HTR-8/SVneo (cell line): ENCODE measurements around the gene PDCD1.
"Not testable (repeated sequence)": the region's sequence is repeated elsewhere in the genome, so short reads cannot be mapped to it uniquely, and the experiment has no call there.

Experiments
- DNase-seq: peaks from one replicate; pipeline ENCODE4 v3.0.0; 2011; ENCODE audit warnings: low spot score, mixed read lengths; ENCODE audit not compliant: insufficient read length
- FAIRE-seq: peaks from 2 replicates; lab custom pipeline; 2011; peaks lifted over from hg19 to GRCh38; lab: Jason Lieb, UNC

The PDCD1 gene

DNA sequence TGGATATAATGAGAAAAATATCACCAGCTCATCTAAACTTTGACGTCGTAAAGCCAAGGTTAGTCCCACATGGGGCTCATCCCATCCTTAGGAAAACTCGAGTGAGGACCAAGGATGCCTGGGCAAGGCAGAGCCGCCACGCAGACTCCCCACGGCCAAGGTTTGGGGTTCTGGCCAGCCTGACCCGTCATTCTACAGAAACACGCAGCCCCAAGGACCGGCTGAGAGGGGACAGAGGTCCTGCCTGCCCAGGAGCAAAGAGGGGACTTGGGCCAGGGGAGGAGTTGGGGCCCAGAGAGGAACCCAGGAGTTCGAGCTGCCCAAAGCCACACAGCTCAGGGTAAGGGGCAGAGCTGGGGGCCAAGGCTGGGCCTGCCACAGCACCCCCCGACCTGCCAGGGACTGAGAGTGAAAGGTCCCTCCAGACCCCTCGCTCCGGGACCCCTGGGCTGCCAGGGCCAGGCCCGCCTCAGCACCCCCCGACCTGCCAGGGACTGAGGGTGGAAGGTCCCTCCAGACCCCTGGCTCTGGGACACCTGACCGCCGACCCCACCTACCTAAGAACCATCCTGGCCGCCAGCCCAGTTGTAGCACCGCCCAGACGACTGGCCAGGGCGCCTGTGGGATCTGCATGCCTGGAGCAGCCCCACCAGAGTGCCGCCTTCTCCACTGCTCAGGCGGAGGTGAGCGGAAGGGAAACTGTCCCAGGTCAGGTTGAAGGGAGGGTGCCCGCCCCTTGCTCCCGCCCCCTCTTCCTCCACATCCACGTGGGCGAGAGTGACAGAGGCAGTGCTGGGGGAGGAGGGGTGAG is at the start of gene PDCD1:
TSS of gene PDCD1 (minus strand) at position 689 of the 811 bp plus-strand sequence. CDS start at position 633, 56 bp downstream.
- FAIRE-seq (no peak), DNase-seq (no peak)

DNA sequence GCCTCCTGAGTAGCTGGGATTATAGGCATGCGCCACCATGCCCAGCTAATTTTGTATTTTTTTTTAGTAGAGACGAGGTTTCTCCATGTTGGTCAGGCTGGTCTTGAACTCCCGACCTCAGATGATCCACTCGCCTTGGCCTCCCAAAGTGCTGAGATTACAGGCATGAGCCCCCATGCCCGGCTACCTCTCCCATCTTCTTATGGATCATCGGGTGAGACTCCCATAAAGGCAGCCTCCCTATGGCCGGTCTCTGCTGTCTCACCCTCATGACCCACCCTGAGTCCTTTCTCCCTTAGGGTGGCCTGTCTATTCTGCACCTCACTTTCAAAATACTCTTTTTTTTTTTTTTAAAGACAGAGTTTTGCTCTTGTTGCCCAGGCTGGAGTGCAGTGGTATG is 49.1 kb upstream of the PDCD1 start:
- not testable (repeated sequence) for FAIRE-seq, DNase-seq

DNA sequence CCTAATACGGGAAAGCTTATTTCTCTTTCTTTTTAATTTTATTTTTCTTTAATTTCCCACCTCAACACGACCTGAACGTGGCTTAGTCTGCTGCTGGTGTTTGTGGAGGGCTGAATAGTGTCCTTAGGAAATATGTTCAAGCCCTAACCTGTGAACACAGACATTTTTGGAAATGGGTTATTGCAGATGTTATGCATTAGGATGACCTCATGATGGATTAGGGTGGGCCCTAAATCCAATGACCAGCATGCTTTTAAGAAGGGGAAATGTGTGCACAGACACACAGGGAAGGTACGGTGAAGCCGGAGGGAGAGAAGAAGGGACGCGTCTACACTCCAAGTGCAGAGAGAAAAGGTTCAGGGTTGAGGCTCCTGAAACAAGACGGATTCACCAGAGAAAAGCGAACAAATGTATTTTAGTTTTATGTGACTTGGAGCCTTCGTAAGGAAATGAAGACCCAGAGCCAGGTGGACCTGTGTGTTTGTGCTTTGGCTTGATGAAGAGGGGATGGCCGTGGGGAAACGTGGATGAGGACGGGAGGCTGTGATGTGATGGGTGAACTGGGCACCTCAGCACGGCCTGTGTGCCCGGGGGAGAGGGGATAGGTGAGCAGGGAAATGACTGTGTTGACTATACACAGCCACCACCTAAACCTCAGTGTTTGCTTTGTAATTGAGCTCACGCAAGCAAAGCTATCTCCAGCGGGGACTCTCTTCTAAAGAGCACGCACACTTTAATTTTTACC is 48.3 kb upstream of the PDCD1 start:
- FAIRE-seq: no peak

DNA sequence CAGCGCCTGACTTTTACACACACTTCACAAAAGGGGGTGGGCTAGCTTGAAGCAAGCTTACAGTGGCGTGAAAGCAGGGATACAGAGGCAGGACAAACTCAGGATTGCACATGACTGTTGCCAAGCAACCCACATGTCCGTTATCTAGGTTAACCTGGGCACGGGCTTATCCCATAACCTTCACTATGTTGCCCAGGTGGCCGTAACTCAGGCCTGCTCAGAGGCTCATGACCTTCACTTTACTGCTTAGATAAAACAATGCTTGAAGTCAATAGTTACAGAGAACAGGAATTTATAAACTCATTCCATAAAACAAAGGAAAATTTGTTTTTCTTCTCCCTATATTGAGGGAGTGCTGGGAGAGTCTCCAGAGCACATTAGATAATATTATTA is 47.7 kb upstream of the PDCD1 start:
- not testable (repeated sequence) for DNase-seq, FAIRE-seq

More for the DNA sequence above, 48.3 kb upstream of the PDCD1 start:
- no peak for DNase-seq

DNA sequence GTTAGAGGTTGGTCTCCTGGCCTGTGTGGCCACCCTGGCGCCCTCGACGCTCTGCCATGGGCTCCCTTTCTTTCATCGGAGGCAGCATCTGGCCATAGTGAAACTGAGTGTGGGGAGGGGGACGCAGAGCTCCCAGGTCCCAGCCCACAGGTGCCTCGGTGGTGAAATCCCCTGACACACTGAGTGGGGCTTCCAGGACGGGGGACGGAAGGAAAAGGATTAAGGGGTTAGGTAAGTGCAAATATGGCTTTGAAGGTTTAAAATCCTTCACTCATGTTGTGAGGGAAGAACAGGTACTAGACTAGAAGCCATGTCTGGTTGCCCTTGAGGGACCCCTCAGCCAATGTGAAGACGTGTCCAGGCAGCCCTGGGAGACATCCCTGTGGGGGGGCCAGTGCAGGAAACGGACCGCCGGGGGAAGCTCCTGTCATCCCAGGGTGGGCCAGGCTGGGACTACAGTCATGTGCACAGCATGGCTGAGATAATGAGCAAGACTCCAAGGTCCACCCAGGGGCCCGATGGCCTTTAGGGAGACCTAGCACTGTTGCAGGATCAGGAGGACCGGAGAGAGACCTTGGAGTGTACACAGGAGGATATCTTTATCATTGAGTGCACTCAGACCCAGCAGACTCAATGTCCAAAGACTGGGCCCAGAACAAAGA is 47.2 kb upstream of the PDCD1 start:
- FAIRE-seq (no peak), DNase-seq (no peak)

DNA sequence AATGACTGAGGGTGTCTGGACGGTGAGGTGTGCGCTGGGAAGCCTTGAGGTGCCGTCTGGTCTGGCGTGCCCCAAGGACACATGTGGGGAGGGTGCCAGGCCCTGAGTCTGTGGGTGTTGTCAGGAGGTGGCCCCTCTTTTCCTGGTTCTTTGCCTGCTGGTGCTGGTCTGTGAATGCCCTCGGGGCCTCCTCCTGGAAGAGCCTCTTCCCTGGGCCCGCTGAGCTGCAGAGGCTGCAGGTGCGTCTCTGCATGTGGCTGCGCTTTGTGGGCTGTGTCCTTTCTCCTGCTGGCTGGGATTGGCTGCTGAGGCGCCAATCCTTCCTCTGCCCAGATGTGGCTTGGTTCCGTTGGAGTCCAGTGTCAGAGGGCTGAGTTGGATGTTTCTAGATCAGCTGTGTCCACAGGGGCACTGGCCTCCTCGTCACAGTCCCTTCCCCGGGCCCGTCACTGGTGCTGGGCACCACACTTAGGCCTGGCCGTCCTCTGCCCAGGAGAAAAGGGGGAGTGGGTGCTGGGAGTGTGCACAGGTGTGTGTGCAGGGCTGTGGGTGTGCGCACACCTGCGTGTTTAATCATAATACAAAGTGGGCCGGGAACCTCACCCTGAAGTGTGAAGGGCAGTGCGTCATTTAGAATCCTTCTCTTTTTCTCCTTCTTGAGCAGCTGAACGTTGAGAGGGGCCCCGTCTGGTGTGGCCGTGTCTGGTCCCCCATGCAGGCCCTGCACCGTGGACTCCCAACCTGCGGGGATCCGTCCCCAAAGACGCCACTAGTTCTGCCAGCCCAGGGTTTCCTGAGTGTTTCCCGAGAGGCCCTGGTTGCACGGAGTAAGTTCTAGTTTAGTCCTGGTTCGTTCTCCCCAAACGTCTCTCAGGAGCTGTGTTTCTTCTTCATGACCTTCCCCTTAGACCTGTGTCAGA is 46.4 kb upstream of the PDCD1 start:
- DNase-seq: no peak
- no peak for FAIRE-seq

DNA sequence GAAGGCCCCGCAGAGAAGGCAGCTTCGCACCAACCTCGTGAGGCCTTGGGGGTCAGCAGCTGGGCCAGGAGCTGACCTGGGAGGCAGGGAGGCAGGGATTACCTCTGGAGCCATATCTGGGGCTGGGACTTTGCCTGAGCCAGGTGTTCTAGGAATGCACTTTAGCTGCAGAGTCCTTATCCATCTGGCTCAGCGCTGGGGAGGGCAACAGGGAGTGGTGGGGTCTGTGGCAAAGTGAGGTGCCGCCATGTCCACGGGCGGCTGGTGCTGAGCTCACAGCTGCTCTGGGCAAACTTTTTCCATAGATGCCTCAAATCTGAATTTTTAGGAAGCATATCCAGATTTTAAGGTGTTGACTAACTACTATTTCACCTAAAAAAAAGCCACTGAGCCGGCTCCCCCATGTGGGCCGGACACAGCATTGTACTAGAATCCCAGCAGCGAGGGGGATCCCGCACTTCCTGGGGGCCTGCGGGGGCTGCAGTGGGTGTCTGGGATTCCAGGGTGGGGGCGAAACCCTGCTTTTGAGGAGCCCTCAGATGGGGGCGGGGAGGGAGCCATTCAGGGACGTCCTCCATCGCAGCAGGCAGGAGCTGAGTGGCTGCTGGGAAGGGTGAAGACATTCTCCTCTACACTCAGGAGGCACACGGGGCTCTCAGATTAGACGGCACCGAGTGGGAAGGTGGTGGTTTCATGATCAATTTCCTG is 45.5 kb upstream of the PDCD1 start:
- DNase-seq: no peak
- FAIRE-seq: no peak

DNA sequence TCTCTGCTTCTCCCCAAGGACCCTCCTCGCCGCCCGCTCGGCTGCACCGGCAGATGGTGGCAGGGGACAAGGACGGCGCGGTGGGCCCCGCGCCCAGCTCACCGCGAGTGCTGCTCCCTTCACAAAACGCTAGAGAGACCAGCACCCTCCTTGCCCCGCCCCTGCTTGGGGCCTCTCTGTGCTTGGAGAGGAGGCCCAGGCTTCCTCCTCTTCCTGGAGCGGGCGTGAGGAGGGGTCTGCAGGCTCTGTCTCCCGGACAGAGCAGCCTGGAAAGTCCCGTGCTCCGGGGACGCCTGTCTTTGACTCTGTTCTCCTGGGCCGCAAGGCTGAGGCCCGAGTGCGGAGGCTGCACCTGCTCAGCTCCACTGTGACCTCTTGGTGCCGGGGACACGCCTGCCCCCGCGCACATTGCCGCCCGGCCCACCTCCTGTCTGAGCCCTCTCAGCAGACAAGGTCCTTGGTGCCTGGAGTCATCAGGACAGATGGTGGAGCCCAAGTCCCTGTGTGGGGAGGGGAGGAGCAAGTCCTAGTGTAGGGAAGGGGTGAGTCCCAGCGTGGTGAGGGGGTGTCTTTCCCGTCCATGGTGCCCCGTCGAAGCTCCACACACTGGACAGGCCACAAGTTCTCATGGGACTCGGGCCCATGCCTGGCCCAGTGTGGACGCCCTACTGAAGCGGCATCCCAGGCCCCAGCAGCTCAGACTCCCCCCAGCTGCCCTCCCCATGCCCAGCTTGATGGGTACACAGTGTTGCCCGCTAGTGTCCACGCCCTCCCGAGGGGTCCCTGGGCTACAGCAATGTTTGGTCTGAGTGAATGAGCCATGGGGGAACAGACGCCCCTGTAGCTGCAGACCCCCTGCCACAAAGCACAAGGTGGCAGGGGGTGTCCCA is 44.7 kb upstream of the PDCD1 start:
- FAIRE-seq (no peak), DNase-seq (no peak)

DNA sequence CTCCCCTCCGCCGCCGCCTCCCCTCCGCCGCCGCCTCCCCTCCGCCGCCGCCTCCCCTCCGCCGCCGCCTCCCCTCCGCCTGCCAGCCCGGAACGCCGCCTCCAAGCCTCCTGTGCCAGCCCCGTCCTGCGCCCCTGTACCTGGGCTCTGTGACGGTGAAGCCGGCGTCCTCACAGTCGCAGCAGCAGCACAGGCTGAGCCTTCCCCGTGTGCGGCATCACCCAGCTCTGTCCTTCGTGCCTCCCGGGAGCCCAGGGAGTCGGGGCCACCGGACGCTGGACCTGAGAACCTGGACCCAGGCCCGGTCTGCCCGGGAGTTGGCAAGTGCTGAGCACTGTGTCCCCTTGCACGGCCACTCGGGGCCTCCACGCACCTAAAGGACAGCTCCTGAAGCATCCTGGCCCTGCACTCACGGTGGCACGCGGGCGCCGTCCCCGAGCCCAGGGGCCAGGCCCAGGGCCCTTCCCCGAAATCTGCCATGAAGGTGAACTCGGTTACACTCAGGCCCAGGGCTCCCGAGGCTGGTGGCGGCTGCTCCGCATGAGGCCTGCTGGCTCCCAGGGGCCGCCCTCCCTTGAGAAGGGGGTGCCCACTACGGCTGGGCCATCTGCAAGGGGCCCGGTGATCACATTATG is 43.8 kb upstream of the PDCD1 start:
- FAIRE-seq (no peak), DNase-seq (no peak)

DNA sequence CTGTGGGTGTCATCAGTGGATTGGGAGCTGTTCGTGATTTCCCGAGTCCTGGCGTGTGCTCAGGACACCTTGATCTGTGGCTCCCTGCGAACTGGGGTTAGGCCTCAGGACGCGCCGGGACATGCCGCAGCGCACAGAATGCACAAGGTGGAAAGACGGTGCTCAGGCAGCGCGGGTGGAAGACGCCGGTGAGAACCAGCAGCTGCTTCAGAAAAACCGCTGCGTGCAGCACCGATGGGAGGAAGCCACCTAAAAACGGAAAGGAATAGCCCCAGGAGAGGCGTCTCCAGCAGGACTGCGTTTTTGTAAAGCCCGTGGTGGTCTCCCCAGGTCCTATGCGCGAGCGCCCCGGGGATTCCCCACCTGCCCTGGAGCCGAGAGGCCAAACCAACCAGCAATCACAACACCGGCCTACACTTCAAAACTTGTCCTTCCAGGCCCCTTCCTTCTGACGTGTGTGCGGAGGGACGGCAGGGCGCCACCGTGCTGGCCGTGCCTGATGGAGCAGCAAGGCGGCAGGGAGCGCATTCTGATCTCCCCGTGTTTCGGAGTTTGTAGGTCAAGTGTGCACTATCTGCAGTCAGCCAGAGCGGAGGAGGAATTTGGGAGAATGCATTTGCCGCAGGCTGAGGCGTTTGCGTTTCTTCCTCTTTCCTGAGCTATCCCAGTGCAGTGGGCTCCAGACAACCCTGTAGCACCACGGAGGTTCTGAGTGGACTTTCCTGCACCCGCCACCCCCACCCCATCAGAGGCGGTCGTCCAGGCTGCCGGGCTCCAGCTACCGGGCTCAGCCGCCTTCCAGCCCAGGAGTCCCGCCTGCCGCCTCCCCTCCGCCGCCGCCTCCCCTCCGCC is 43.0 kb upstream of the PDCD1 start:
- FAIRE-seq (no peak), DNase-seq (no peak)

DNA sequence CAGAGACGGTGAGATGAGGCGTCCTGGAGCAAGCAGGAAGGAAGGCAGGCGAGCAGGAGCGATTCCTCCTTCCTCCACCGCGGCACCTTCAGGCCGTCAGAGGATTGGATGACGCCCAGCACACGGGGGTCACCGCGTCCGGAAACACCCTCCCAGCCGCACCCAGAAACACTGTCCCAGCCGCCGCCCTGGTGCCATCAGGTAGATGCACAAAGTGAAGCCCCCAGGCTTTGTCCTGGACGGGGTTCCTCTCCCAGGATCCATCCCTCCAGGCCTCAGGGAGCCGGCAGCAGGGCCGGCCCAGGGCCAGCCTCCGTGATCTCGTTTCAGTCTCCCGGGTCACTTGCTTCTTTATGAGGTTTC is 42.3 kb upstream of the PDCD1 start:
- FAIRE-seq (no peak), DNase-seq (no peak)

DNA sequence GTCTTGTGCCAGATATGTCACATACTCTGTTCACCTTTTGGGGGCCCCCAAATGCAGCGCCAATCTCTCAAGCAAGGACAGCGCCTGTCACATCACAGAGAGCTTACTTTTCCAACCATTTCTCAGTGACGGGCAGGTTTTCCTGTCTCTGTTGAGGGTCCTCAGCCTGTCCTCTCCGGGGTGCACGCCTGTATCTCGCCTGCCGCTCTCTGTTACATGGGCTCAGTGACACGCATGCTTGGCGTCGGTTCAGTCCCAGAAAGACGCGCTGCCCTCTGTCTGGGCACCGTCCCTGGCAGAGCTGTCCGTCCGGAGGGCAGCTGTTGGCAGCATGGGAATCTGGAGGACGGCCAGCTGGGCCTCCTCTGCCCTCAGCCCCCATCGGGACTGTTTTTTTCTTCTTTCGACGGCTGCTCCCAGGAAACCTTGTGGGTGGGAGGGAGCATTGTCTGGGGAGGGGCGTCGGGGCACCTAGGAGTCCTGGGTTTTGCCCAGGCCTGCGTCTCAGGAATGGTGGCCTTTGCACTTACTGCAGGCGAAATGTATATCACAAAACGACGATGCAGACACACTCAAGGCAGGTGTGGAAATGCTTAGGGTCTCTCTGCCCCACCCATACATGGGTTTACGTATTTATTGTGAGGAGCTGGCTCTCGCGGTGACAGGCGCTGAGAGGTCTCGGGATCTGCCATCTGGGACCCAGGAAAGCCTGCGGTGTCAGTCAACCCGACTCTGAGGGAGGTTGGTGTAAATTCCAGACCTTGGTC is 41.7 kb upstream of the PDCD1 start:
- DNase-seq: no peak
- no peak for FAIRE-seq

DNA sequence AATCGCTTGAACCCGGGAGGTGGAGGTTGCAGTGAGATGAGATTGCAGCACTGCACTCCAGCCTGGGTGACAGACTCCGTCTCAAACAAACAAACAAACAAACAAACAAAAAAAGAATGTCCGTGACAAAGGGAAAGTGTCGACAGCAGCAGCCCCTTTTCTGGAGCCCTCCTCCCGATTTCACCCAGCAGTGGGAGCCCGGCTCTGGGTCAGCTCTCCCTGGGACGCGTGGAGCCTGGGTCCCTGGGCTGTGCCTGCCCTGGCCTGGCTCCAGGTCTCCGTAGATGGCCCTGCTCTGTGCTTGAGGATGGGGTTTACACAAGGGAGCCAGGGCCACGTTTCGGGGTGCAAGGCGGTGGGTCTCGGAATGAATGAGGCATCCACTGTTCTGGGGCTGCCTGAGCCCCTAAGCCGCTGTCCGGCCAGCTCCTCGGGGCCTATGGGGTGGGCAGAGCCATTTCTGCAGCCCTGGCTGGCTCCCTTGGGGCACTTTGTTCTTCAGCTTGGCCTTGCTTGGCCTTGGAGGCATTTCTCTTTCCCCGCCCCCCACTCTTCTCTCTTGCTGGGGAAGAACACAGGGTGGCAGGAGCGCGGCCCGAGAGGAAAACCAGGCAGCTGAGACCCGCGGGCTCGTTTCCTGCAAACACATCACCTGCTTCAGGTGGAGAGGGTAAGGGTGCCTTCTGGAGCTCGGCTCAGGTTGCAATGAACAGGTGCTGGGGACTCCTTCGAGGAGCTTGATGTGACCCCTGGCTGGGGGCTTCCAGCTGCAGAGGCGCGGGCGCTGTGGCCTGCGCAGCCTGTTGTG is 40.0 kb upstream of the PDCD1 start:
- DNase-seq (no peak), FAIRE-seq (no peak)

DNA sequence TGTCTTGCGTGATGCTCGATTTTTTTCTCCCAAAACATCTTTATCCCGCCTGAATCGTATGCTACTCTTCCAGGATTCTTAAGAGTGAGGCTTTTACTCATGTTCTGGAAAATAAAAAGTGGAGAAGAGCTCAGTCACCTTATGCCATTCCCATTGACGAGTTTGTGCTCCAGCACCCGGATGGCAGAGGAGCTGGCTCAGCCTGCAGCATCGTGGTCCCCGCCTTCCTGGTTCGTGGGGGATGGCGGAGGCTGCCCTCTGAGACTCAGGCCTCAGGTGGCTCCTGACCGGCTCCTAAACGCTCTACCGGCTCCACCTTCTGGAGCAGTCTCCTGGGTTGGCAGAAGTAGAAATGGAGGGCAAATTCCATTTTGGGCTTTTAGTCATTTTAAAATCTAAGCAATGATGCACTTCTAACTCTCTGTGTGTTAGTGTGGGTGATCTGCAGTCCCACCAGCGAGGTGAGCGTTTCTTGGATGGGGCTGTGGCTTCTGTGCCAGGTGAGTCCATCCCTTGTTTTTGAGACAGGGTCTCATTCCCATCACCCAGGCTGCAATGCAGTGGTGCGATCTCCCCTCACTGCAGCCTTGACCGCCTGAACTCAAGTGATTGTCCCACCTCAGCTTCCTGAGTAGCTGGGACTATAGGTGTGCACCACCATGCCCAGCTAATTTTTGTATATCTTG is 38.7 kb upstream of the PDCD1 start:
- no peak for DNase-seq

DNA sequence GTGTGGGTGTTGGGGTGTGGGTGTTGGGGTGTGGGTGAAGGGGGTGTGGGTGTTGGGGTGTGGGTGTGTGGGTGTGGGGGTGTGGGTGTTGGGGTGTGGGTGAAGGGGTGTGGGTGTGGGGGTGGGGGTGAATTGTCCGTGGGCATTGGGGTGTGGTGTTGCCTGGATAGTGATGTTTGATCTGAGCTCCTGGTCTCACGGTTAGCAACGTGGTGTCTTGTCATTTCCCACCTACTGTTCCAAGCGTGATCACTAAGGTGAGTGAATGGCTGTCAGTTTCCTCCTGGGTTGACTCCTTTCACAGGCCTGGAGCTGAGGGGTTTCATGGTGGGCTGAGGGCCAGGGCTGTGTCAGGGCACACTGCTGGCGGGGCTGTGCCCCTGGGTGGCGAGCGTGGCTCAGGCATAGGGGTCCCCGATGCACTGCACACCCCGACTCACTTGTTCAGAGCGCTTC is 38.1 kb upstream of the PDCD1 start:
- DNase-seq: no peak
- FAIRE-seq: no peak

More for the DNA sequence above, 38.7 kb upstream of the PDCD1 start:
- FAIRE-seq: no peak
